ENCODE data around the gene ZMYND8.
A peak's percentile ranks its signal among the peaks of the same experiment; 100 is the strongest.

ZMYND8 gene

GRCh38 chr20:47337413-47337812 is 19.1 kb downstream of the ZMYND8 start:
- no peak for DNase-seq
- in situ Hi-C loops (cut with MboI; ENCODE audit: low pct_unique_long_range_greater_than_20kb, low sequenced_read_pairs) = no loop called here

GRCh38 chr20:47336129-47336754 is 20.3 kb downstream of the ZMYND8 start:
- in situ Hi-C loops (cut with MboI; ENCODE audit: low pct_unique_long_range_greater_than_20kb, low sequenced_read_pairs) = no loop called here

GRCh38 chr20:47335251-47336128 is 21.0 kb downstream of the ZMYND8 start:
- in situ Hi-C loops (cut with MboI; ENCODE audit: low pct_unique_long_range_greater_than_20kb, low sequenced_read_pairs) = no loop called here
- DNase-seq = no peak

More at GRCh38 chr20:47336129-47336754, 20.3 kb downstream of the ZMYND8 start:
- DNase-seq = no peak

GRCh38 chr20:47334022-47334551 is 22.4 kb downstream of the ZMYND8 start:
- DNase-seq = no peak
- in situ Hi-C loops (cut with MboI; ENCODE audit: low pct_unique_long_range_greater_than_20kb, low sequenced_read_pairs) = no loop called here

GRCh38 chr20:47332381-47333206 is 23.9 kb downstream of the ZMYND8 start:
- in situ Hi-C loops (cut with MboI; ENCODE audit: low pct_unique_long_range_greater_than_20kb, low sequenced_read_pairs) = no loop called here
- DNase-seq = no peak

GRCh38 chr20:47330933-47331708 is 25.4 kb downstream of the ZMYND8 start:
- in situ Hi-C loops (cut with MboI; ENCODE audit: low pct_unique_long_range_greater_than_20kb, low sequenced_read_pairs) = no loop called here
- DNase-seq = no peak

GRCh38 chr20:47330071-47330470 is 26.4 kb downstream of the ZMYND8 start:
- in situ Hi-C loops (cut with MboI; ENCODE audit: low pct_unique_long_range_greater_than_20kb, low sequenced_read_pairs) = no loop called here

GRCh38 chr20:47328129-47328528 is 28.4 kb downstream of the ZMYND8 start:
- no peak for DNase-seq
- in situ Hi-C loops (cut with MboI; ENCODE audit: low pct_unique_long_range_greater_than_20kb, low sequenced_read_pairs) = no loop called here

More at GRCh38 chr20:47330071-47330470, 26.4 kb downstream of the ZMYND8 start:
- no peak for DNase-seq

- DNase-seq = no peak
- in situ Hi-C loops (cut with MboI; ENCODE audit: low pct_unique_long_range_greater_than_20kb, low sequenced_read_pairs) = no loop called here
Measured at GRCh38 chr20:47327711-47328110, 28.8 kb downstream of the ZMYND8 start.

GRCh38 chr20:47326658-47327268 is 29.7 kb downstream of the ZMYND8 start:
- no peak for DNase-seq
- in situ Hi-C loops (cut with MboI; ENCODE audit: low pct_unique_long_range_greater_than_20kb, low sequenced_read_pairs) = no loop called here

- no peak for DNase-seq
- in situ Hi-C loops (cut with MboI; ENCODE audit: low pct_unique_long_range_greater_than_20kb, low sequenced_read_pairs) = no loop called here
Measured at GRCh38 chr20:47325242-47325641, 31.3 kb downstream of the ZMYND8 start.

- no peak for DNase-seq
- in situ Hi-C loops (cut with MboI; ENCODE audit: low pct_unique_long_range_greater_than_20kb, low sequenced_read_pairs) = no loop called here
Measured at GRCh38 chr20:47320990-47321805, 35.3 kb downstream of the ZMYND8 start.

- DNase-seq = peak; percentile 8
- in situ Hi-C loops (cut with MboI; ENCODE audit: low pct_unique_long_range_greater_than_20kb, low sequenced_read_pairs) = no loop called here
Measured at GRCh38 chr20:47319517-47320252, 36.8 kb downstream of the ZMYND8 start.

GRCh38 chr20:47318586-47319516 is 37.6 kb downstream of the ZMYND8 start:
- in situ Hi-C loops (cut with MboI; ENCODE audit: low pct_unique_long_range_greater_than_20kb, low sequenced_read_pairs) = no loop called here
- peak; percentile 54 for DNase-seq

- DNase-seq = peak; percentile 50
- in situ Hi-C loops (cut with MboI; ENCODE audit: low pct_unique_long_range_greater_than_20kb, low sequenced_read_pairs) = no loop called here
Measured at GRCh38 chr20:47318027-47318585, 38.4 kb downstream of the ZMYND8 start.
